ENCODE results near the gene FGFR2.

- TF ChIP-seq, protein P1, sequence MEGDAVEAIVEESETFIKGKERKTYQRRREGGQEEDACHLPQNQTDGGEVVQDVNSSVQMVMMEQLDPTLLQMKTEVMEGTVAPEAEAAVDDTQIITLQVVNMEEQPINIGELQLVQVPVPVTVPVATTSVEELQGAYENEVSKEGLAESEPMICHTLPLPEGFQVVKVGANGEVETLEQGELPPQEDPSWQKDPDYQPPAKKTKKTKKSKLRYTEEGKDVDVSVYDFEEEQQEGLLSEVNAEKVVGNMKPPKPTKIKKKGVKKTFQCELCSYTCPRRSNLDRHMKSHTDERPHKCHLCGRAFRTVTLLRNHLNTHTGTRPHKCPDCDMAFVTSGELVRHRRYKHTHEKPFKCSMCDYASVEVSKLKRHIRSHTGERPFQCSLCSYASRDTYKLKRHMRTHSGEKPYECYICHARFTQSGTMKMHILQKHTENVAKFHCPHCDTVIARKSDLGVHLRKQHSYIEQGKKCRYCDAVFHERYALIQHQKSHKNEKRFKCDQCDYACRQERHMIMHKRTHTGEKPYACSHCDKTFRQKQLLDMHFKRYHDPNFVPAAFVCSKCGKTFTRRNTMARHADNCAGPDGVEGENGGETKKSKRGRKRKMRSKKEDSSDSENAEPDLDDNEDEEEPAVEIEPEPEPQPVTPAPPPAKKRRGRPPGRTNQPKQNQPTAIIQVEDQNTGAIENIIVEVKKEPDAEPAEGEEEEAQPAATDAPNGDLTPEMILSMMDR (IDR thresholded peaks at IDR 0.05), result no peak
- no peak for TF ChIP-seq POLR2A (IDR thresholded peaks at IDR 0.05)
Observed at GRCh38 chr10:121530481-121531075, 67.7 kb downstream of the FGFR2 start.

Measured in heart left ventricle (tissue), 13 donors.